ENCODE measurements around the gene PEX26. TPM values are rescaled to one million over a fixed set of nuclear protein-coding genes. Genes with fewer than 3 reads are reported as not detected.
A peak's percentile ranks its signal among the peaks of the same experiment; 100 is the strongest.

Gene PEX26
- total and polyA plus RNA-seq, 4 donors = 3.5 to 21.0 (median 16.9) TPM

DNA sequence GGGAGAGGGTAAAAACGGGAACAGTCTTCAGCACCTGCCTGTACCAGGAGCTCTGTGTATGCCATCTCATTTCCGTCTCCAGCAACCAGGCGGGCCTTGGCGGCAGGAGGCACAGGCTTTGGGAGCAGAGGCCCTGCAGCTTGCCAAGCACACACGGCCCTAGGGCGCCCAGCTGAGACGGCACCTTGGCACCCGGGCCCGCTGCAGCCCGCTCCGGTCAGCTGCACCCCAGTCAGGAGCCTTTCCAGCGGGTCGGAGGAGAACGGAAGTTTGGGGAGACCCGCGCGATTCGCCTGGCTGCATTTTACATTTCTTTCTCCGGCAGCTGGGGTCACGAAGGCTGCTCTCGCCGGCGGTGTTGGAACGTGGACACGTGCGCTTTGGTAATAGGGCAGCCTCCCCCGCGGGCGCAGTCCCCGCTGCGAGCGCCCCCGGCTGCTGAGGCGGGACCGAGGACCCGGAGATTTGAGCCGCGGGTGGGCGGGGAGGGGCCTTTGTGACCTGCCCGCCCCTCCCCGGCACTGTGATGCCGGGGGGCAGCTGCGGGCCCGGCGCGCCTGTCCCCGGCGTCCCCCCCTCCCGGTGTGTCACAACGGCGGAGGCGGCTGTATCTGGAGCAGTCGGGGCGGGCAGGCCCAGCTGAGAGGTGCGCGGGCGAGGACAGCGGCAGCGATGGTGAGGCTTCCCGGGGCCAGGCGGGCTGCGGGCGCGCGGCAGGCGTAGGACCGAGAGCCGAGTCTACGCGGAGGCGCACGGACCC, 32.6 kb downstream of the PEX26 start, which contains the start of gene TUBA8:
Gene TUBA8 (plus strand): TSS at position 616 of the 760 bp plus-strand sequence. CDS start 57 bp downstream, at position 673.
- H3K27ac ChIP-seq (ENCODE audit: low read depth in 1 of 2, low read length in 2 of 2) = peak within 1 kb of the TSS in 1 of 2 donors; percentile 53
- WGBS = under 1% methylated on average over 72 of the region's 72 CpGs
- peak within 1 kb of the TSS in 1 of 2 donors; percentile 49 for H3K9ac ChIP-seq (ENCODE audit: low read depth in 1 of 2, low read length in 2 of 2)
- H3K4me1 ChIP-seq (ENCODE audit: control insufficient read depth in 4 of 4, insufficient read depth in 4 of 4, low read length in 3 of 4) = peaks cover 0 to 17% (median 11%) of the 10 kb centered on the region in 4 donors
- no peaks in the 10 kb centered on the region for H3K36me3 ChIP-seq (ENCODE audit: control insufficient read depth in 4 of 4, insufficient read depth in 3 of 4, low read depth in 1 of 4, low read length in 3 of 4)
- H3K27me3 ChIP-seq (ENCODE audit: control insufficient read depth in 4 of 4, insufficient read depth in 4 of 4, low read length in 3 of 4) = no peaks in the 10 kb centered on the region
- TF ChIP-seq, protein P1, sequence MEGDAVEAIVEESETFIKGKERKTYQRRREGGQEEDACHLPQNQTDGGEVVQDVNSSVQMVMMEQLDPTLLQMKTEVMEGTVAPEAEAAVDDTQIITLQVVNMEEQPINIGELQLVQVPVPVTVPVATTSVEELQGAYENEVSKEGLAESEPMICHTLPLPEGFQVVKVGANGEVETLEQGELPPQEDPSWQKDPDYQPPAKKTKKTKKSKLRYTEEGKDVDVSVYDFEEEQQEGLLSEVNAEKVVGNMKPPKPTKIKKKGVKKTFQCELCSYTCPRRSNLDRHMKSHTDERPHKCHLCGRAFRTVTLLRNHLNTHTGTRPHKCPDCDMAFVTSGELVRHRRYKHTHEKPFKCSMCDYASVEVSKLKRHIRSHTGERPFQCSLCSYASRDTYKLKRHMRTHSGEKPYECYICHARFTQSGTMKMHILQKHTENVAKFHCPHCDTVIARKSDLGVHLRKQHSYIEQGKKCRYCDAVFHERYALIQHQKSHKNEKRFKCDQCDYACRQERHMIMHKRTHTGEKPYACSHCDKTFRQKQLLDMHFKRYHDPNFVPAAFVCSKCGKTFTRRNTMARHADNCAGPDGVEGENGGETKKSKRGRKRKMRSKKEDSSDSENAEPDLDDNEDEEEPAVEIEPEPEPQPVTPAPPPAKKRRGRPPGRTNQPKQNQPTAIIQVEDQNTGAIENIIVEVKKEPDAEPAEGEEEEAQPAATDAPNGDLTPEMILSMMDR (IDR thresholded peaks at IDR 0.05; ENCODE audit: low read depth, low read length, missing input control) = no peak
- no peak for TF ChIP-seq YY1 (IDR thresholded peaks at IDR 0.05)
- peak in 1 of 2 donors; percentile 2 for TF ChIP-seq HNF4A (conservative IDR thresholded peaks at IDR 0.05)
- peak within 1 kb of the TSS in 2 of 3 donors; percentile 45 to 61 for H3K4me3 ChIP-seq (ENCODE audit: low read depth in 1 of 3, low read length in 3 of 3)
- H3K9me3 ChIP-seq (ENCODE audit: control insufficient read depth in 4 of 4, low read length in 3 of 4) = no peaks in the 10 kb centered on the region
- DNase-seq (ENCODE audit: low spot score) = no peak

DNA sequence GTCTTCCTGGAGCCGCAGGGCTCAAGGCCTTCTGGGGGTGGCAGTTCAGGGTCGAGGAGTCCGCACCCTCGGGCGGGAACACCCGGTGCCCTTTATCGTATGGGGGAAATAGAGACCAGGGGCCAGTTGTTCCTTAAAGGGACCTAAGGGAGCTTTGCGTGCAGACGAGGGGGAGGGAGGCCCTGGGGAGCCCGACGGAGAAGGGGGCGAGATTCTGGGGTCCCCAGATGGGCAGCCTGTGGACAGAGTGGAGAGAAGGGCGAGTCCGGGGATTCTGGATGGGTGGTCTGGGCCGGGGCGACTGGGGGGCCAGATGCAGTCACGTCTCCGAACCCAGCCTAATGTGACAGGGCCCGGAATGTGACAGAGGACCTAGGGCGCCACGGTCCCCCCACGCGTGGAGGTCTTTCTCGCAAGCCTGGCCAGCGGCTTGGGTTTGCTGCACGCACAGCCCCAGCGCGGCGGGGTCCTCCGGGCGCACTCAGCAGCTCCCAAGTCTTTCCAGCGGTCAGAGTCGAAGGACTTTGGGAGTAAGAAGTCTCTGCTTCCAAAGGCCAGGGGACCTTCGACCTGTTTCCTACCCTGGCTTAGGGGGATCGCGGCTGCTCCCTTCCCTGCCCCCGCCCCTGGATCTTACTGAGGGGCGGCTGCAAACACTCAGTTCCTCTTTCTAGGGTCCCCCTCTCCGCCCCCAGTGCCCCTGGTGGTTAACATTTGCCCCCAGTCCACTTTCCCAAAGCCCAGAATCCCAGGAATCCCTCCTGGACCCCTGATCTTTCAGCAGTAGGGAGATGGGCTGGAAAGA, 33.4 kb downstream of the PEX26 start:
- DNase-seq (ENCODE audit: low spot score) = no peak
- no peak for TF ChIP-seq TAF1 (conservative IDR thresholded peaks at IDR 0.05)
- TF ChIP-seq, protein P2, sequence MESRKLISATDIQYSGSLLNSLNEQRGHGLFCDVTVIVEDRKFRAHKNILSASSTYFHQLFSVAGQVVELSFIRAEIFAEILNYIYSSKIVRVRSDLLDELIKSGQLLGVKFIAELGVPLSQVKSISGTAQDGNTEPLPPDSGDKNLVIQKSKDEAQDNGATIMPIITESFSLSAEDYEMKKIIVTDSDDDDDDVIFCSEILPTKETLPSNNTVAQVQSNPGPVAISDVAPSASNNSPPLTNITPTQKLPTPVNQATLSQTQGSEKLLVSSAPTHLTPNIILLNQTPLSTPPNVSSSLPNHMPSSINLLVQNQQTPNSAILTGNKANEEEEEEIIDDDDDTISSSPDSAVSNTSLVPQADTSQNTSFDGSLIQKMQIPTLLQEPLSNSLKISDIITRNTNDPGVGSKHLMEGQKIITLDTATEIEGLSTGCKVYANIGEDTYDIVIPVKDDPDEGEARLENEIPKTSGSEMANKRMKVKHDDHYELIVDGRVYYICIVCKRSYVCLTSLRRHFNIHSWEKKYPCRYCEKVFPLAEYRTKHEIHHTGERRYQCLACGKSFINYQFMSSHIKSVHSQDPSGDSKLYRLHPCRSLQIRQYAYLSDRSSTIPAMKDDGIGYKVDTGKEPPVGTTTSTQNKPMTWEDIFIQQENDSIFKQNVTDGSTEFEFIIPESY (IDR thresholded peaks at IDR 0.05) = no peak
- WGBS = 32% methylated on average over 39 of the region's 39 CpGs
- Histone ChIP-seq H3K27me3 (ENCODE audit: control insufficient read depth in 4 of 4, insufficient read depth in 4 of 4, low read length in 3 of 4) (no peaks in the 10 kb centered on the region), H3K27ac (ENCODE audit: low read depth in 1 of 2, low read length in 2 of 2) (no peak overlapping the region), H3K9ac (ENCODE audit: low read depth in 1 of 2, low read length in 2 of 2) (peak overlapping the region in 1 of 2 donors; percentile 49), H3K4me1 (ENCODE audit: control insufficient read depth in 4 of 4, insufficient read depth in 4 of 4, low read length in 3 of 4) (peaks cover 0 to 17% (median 11%) of the 10 kb centered on the region in 4 donors), H3K4me3 (ENCODE audit: low read depth in 1 of 3, low read length in 3 of 3) (peak overlapping the region in 2 of 3 donors; percentile 45 to 61), H3K9me3 (ENCODE audit: control insufficient read depth in 4 of 4, low read length in 3 of 4) (no peaks in the 10 kb centered on the region), H3K36me3 (ENCODE audit: control insufficient read depth in 4 of 4, insufficient read depth in 3 of 4, low read depth in 1 of 4, low read length in 3 of 4) (no peaks in the 10 kb centered on the region)

DNA sequence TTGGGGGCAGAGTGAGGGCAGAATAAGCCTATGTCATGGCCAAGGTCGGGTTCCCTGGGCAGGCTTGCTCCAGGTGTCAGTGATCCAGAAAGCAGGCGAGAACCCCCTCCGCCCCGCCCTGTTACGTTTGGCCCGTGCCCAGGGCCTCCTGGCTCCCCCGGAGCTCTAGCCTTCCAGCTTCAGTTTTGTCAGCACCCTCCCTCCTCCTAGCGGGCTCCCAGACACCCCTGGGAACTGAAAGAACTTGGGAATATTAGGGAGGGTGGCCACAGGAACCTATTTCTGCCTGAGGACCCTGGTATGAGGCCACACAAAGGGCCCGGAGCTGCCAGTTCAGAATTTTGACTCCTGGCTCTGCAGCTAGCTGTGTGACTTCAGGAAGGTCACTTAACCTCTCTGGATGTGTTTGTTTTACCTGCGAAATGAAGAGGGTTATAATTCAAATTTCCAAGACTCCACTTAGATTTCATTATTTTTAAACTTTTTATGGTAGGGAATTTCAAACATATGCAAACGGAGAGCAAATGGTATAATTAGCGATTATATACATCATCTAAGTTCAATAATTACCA, 34.1 kb downstream of the PEX26 start:
- no peak for DNase-seq (ENCODE audit: low spot score)
- Histone ChIP-seq H3K9ac (ENCODE audit: low read depth in 1 of 2, low read length in 2 of 2) (no peak overlapping the region), H3K27me3 (ENCODE audit: control insufficient read depth in 4 of 4, insufficient read depth in 4 of 4, low read length in 3 of 4) (no peaks in the 10 kb centered on the region), H3K4me1 (ENCODE audit: control insufficient read depth in 4 of 4, insufficient read depth in 4 of 4, low read length in 3 of 4) (peaks cover 0 to 17% (median 11%) of the 10 kb centered on the region in 4 donors), H3K4me3 (ENCODE audit: low read depth in 1 of 3, low read length in 3 of 3) (no peak overlapping the region), H3K36me3 (ENCODE audit: control insufficient read depth in 4 of 4, insufficient read depth in 3 of 4, low read depth in 1 of 4, low read length in 3 of 4) (no peaks in the 10 kb centered on the region), H3K27ac (ENCODE audit: low read depth in 1 of 2, low read length in 2 of 2) (no peak overlapping the region), H3K9me3 (ENCODE audit: control insufficient read depth in 4 of 4, low read length in 3 of 4) (no peaks in the 10 kb centered on the region)
- WGBS = 80% methylated on average over 12 of the region's 12 CpGs
- no peak for TF ChIP-seq HNF4A (conservative IDR thresholded peaks at IDR 0.05)
- TF ChIP-seq, protein P2 (IDR thresholded peaks at IDR 0.05) = no peak
- TF ChIP-seq SP1 (IDR thresholded peaks at IDR 0.05) = no peak
- TF ChIP-seq, protein P1 (IDR thresholded peaks at IDR 0.05; ENCODE audit: low read depth, low read length, missing input control) = no peak
- TF ChIP-seq YY1 (IDR thresholded peaks at IDR 0.05) = no peak

Data from liver (tissue), 9 donors.